Activated naive CD4-positive, alpha-beta T cell treated with anti-CD3 and anti-CD28 coated beads, Interleukin-2, amount 50 U/mL, for 72 hours (primary cell): ENCODE data around the gene ARPC4. TPM values are rescaled to one million over a fixed set of nuclear protein-coding genes. Genes with fewer than 3 reads are reported as not detected.

Experiments
- ATAC-seq, 2 donors: fragments of 150-1000 bp; cut with Tn5 transposase; 2 replicates each; pipeline ENCODE4 v1.10.0; 2021; ENCODE audit warnings: mild to moderate bottlenecking in 2 of 2, moderate library complexity in 2 of 2
- DNase-seq, 2 donors: peaks; one replicate each; pipeline ENCODE4 v3.0.0; 2021 to 2022; ENCODE audit warnings: low spot score in 2 of 2
- H3K27ac Mint-ChIP-seq, 2 donors: one replicate each; pipeline ENCODE4 v1.8.0; 2022; ENCODE audit warnings: mild to moderate bottlenecking in 2 of 2, mixed read lengths in 2 of 2
- H3K36me3 Mint-ChIP-seq, 2 donors: one replicate each; pipeline ENCODE4 v1.8.0; 2022; ENCODE audit warnings: mixed read lengths in 2 of 2
- H3K9me3 Mint-ChIP-seq, 2 donors: one replicate each; pipeline ENCODE4 v1.8.0; 2022; ENCODE audit warnings: mixed read lengths in 2 of 2
- total RNA-seq, 2 donors: library from RNA; stranded (reverse); gene quantifications; one replicate each; pipeline ENCODE4 v1.2.3, GENCODE V29; 2022

Gene ARPC4
- total RNA-seq, 2 donors from 2014 or later, result 125 to 265 TPM

DNA sequence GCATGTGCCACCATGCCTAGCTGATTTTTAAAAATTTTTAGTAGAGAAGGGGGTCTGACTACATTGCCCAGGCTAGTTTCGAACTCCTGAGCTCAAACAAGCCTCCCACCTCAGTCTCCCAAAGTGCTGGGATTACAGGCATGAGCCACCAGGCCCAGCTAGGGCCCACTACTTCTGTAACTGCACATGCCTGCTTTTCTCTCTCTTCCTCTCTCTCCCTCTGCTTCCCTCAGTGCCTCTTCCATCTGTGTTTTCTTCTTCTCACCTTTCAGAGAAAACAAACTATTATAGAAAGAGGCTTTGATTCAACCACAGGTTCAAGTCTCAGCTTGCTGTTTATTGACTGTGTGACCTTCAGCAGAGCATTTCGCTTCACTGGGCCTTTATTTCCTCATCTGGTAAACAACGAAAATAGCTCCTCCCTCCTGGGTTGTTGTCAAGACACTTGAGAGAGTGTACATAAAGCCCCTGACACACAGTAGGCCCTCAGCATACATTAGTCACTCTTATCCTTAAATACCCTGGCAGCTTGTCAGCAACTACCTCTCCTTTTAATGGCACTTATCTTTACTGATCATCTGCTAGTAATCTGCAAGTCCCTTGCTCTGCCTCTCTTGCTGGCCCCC lies 10.8 kb upstream of the ARPC4 start:
- no peak for ATAC-seq
- peaks cover 0 to 3% of the 10 kb centered on the region in 2 donors for H3K9me3 Mint-ChIP-seq
- DNase-seq, result no peak
- peaks cover 30 to 47% of the 10 kb centered on the region in 2 donors for H3K36me3 Mint-ChIP-seq
- peak overlapping the region; percentile 4 to 61 for H3K27ac Mint-ChIP-seq

DNA sequence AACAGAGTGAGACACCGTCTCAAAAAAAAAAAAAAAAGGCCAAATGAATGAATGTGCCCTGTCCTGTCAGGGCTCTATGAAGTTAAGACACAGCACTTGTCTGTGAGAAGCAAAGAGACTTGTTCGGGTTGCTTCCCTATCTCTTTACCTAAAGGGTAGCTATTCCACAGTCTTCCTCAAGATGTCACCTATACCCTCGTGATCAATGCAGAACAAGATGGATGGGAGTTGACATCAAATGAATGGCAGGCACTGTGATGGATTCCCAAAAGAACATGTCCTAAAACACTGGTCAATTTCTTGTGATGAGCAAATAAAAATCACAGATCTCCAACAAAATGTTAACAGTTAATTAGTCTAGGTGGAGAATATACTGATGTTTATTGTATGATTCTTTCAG lies 10.1 kb upstream of the ARPC4 start:
- Mint-ChIP-seq H3K27ac (peak overlapping the region in 1 of 2 donors; percentile 61), H3K36me3 (peaks cover 34 to 49% of the 10 kb centered on the region in 2 donors), H3K9me3 (peaks cover 0 to under 1% of the 10 kb centered on the region in 2 donors)
- DNase-seq (no peak), ATAC-seq (no peak)

DNA sequence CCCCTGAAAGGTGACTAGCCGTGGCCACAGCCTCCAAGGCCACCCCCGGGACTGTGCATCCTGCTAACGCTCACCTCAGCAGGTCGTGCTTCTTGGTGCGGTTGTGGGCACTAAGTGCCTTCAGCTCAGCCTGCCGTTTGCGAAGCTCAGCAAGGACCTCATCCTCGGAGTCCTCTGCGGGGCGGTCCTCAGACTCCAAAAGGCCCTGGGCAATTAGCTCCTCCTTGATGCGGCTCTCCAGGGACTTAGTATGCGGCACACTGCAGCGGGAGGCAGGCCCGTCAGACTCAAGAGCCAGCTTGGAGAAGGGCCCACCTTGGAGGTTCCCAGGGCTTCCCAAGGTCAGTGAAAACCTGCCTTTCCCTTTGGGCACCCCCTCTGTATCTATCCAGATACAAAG lies 8.9 kb upstream of the ARPC4 start:
- H3K27ac Mint-ChIP-seq, result no peak overlapping the region
- H3K36me3 Mint-ChIP-seq, result peaks cover 36 to 54% of the 10 kb centered on the region in 2 donors
- ATAC-seq (no peak), DNase-seq (no peak)
- H3K9me3 Mint-ChIP-seq, result no peaks in the 10 kb centered on the region

DNA sequence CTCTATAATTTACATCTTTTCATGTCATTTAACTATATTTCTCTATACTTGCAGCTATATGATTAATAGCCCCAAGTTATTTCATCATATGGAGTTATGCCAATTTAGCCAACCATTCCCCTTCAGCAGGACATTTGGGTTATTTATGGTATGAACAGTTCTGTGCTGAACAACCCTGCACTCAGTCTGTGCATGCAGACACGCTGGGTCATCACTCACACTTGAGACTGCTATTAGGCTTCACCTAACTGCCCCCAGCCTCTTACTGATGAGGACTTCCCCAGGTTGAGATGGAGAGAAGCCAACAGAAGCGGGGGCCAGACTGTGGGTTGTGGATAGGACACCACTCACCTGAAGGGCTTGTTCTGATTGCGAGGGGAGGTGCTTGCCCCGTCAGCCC lies 7.9 kb upstream of the ARPC4 start:
- ATAC-seq (no peak), DNase-seq (no peak)
- H3K9me3 Mint-ChIP-seq, result no peaks in the 10 kb centered on the region

DNA sequence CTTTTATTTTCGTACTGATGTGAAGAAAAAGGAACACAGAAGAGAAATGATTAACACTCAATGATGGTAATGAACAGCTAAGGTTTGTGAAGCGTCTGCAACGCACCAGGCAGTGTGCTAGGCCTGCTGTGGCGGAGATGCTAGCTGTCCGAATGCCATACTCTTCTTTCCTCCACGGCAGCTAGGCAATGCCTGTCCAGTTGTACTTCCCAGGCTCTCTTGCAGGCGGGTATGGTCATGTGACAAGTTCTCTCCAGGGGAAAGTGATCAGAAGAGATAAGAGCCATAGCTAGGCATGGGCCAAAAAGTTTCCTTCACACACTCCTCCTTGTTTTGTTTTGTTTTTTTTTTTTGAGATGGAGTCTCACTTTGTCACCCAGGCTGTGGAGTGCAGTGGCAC lies 7.3 kb upstream of the ARPC4 start:
- Mint-ChIP-seq H3K9me3 (no peaks in the 10 kb centered on the region), H3K27ac (peak overlapping the region in 1 of 2 donors; percentile 76), H3K36me3 (peaks cover 49 to 60% of the 10 kb centered on the region in 2 donors)
- no peak for ATAC-seq
- DNase-seq, result no peak

More for the DNA sequence above, 7.9 kb upstream of the ARPC4 start:
- H3K36me3 Mint-ChIP-seq, result peaks cover 45 to 55% of the 10 kb centered on the region in 2 donors
- no peak overlapping the region for H3K27ac Mint-ChIP-seq

DNA sequence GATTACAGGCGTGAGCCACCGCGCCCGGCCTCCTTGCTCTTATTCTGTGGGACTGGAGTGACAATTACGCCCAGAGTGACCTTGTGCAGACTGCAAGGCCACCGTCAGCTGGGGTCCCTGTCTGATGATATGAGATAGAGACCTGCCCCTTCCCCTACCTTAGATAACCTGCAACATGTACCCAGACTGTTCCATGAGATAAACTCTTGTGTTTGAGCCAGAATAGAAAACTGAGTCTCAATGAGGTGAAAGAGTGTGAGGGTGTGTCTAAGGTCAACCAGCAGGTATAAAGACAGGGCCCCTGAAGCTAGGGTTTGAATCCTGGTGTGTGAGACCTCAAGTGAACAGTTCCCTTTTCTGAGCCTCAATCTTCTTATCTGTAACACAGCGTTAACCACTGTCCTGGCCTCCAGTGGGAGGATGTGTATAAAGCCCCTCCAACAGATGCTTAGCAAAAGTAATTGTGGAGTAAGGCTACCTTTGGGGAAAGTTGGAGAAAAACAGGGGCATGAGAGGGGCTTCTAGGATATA lies 6.6 kb upstream of the ARPC4 start:
- ATAC-seq, result no peak
- DNase-seq, result no peak
- peaks cover 44 to 66% of the 10 kb centered on the region in 2 donors for H3K36me3 Mint-ChIP-seq
- no peaks in the 10 kb centered on the region for H3K9me3 Mint-ChIP-seq
- H3K27ac Mint-ChIP-seq, result peak overlapping the region in 1 of 2 donors; percentile 62

DNA sequence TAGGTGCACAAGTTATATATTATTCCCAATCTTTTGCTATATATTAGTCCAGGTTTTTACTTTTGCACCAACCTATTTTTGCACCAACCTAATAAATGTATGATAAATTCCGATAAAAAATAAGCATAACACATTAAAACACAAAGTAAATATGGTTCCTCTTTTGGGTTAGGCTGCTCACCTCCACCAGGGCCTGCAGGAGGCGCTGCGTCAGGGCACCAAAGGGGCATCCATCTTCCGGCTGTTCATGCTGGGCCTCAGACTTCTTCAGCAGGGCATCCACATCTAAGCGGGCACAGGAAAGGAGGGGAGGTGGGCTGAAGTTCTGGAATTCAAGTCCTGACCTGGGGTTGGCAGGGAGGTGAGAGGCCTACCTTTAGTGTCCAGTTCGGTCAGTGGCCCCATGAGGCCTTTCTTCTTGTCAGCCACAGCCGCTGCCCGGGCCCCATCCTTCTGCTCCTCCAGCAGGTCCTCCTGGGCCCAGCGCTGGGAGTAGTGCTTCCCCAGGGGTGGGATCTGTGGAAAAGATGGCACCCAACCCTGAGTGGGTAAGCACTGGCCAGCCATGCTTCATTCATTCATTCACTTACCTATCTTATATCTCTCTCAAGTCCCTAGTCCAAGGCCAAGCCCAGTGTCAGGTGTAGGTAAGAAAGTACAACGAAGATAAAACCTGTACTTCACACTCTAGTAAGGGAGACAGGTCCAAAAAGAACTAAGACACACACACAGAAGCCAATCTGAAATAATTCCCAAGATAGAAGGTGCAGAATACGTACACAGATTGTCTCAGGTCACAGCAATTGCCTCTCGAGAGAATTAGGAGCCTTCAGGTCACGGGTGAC lies 5.8 kb upstream of the ARPC4 start:
- Mint-ChIP-seq H3K9me3 (no peaks in the 10 kb centered on the region), H3K36me3 (peaks cover 46 to 67% of the 10 kb centered on the region in 2 donors), H3K27ac (peak overlapping the region; percentile 73 to 75)
- no peak for ATAC-seq
- DNase-seq, result no peak

DNA sequence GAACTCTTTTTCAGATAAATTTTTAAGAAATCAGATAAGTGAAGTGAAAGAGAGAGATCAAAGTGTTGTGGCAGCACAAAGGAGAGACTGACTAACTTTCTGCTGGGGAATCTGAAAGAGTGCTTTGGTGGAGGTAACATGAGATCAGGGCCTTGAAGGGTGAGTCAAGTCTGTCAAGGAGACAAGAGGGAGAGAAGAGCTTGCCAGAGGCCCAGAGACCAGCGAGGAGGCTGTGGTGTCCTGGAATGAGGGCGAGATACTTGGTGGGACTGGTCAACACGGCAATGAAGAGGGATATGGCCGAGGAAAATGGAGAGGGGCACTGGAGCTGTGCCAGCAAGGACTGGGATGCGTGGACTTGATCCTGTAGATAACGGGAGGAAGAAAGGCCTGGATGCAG lies 5.2 kb upstream of the ARPC4 start:
- Mint-ChIP-seq H3K36me3 (peaks cover 40 to 64% of the 10 kb centered on the region in 2 donors), H3K9me3 (no peaks in the 10 kb centered on the region), H3K27ac (peak overlapping the region; percentile 73 to 75)
- ATAC-seq (peak; percentile 66 to 72), DNase-seq (peak in 1 of 2 donors; percentile 42)

DNA sequence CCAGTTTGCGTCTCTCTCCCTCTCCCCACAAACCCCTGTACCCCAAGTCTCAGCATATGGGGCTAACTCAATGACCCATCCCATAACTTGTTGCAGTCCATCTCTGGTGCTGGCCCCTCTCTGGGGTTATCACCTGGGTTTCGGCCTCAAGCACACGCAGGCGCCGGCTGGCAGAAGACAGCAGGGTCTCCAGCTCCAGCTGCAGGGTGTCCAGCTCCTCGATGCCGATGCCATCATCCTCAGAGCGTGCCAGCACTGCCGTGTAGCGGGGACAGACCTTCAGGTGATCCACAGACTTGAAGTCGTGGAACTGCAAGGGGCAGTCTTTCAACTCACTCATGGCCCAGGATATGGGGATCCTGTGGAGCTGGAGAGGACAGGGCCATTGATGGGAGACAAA lies 1.8 kb upstream of the ARPC4 start:
- Mint-ChIP-seq H3K27ac (peak overlapping the region in 1 of 2 donors; percentile 98), H3K36me3 (peaks cover 54 to 78% of the 10 kb centered on the region in 2 donors), H3K9me3 (no peaks in the 10 kb centered on the region)
- ATAC-seq, result no peak
- DNase-seq, result no peak

DNA sequence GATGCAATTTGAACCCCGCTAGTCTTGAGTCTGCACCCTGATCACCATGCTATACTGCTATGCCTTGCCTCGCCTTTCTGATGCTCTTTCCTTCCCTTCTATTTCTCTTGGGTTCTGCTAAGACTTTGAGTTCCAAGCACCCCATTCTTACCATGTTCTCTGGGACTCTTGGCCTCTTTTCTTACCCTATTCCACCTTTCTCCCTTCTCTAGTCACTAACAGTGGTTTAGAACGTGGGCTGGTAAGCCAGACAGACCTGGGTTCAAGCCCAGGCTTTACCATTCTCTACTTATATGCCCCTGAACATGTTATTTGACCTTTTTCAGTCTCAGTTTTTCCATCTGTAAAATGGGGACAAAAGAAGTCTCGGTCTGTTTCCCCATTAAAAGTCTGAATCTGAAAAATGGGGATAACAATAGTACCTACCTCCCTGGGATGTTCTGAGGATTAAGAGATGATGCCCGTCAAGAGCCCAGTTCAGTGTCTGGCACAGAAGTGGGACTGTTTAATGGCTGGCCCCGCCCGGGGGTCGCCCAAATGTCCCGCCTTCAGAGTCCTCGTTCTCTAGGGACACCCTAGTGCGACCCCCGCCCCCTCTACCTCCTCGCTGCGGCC lies 985 bp upstream of the ARPC4 start:
- ATAC-seq (no peak), DNase-seq (no peak)
- H3K9me3 Mint-ChIP-seq, result no peaks in the 10 kb centered on the region
- peaks cover 50 to 71% of the 10 kb centered on the region in 2 donors for H3K36me3 Mint-ChIP-seq
- H3K27ac Mint-ChIP-seq, result peak overlapping the region; percentile 98 to 99

DNA sequence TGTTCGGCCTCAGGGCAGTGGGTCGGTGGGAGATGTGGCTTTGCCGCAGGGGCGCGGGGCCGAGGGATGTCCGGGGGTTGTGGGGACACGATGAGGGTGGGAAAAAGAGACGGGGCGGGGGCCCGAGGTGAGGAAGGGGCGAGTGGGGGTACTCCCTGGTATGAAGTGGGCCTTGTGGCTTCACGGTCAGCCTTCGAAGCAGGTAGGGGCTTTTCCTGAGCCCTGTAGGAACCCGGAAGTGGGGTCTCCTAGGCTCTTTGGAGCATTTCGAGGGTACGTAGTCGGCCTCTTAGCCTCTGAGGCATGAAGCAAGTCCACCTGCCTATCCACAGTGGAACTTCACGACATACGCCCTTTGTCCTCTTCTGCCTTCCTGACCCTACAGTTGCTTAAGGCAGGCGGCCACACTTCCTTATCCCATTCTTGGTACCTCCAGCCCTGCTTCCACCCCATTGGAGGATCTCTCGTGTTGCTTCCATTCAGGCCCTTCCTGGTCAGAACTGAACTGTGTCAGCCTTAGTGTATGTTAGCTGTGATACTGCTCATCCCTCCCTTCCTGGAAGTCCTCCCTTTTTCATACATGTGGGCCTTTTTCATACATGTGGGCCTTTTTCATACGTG lies 389 bp downstream of the ARPC4 start:
- Mint-ChIP-seq H3K9me3 (no peaks in the 10 kb centered on the region), H3K27ac (peak overlapping the region; percentile 98 to 99), H3K36me3 (peaks cover 54 to 68% of the 10 kb centered on the region in 2 donors)
- ATAC-seq (peak; percentile 13 to 33), DNase-seq (peak in 1 of 2 donors; percentile 36)

DNA sequence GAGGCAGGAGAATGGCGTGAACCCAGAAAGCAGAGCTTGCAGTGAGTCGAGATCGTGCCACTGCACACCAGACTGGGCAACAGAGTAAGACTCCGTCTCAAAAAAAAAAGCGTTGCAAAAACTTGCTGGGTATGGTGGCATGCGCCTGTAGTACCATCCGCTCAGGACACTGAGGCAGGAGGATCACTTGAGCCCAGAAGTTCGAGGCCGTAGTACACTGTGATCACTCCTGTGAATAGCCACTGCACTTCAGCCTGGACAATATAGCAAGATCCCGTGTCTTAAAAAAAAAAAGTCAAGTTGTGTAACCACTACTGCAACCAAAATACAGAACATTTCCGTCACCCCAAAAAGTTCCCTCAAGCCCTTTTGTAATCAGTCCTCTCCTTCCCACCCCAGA lies 1.5 kb downstream of the ARPC4 start:
- DNase-seq (no peak), ATAC-seq (no peak)
- Mint-ChIP-seq H3K9me3 (no peaks in the 10 kb centered on the region), H3K36me3 (peaks cover 52 to 60% of the 10 kb centered on the region in 2 donors), H3K27ac (peak overlapping the region; percentile 98 to 99)

DNA sequence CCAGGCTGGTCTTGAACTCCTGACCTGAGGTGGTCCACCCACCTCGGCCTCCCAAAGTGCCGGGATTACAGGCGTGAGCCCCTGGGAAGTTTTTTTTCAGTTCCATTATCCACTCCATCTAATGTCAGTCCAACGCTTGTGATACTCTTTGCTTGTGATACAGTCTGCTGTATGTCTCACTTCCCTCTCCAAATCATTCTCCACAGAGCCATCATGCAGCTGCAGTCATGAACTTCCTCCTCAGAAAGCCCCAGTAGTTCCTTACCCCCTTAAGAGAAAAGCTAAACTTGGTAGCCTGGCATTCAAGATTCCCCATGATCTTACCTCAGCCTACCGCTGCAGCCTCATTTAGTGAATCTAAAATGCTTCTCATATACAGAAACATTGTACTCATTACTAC lies 2.3 kb downstream of the ARPC4 start:
- Mint-ChIP-seq H3K9me3 (no peaks in the 10 kb centered on the region), H3K36me3 (peaks cover 51 to 57% of the 10 kb centered on the region in 2 donors), H3K27ac (peak overlapping the region; percentile 94 to 98)
- DNase-seq (no peak), ATAC-seq (no peak)

DNA sequence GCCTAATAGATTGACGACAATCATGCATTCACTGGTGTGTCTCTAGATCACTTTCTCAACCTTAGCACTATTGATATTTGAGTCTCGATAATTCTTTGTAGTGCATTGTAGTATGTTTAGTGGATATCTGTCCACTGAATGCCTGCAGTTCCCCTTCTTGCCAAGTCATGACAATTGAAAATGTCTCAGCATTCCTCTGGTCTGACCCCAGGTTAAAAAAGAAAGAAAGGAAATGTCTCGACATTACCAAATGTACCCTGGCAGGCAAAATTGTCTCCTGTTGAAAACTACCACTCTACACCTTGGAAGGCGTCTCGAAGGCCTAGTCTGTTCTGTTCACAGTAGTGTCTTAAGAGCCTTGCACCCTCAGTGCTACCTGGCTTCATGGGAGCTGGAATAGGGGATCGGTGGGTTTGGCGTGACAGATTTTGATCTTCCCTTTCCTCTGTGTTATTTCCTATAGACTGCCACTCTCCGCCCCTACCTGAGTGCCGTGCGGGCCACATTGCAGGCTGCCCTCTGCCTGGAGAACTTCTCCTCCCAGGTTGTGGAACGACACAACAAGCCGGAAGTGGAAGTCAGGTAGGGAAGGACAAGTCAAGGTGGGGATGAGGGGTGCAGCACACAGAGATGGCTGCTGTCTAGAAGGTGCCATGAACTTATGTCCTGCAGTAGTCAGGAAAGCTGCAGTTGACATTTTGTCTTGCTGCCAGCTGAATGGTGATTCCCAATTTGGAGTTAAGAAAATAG lies 4.5 kb downstream of the ARPC4 start:
- H3K9me3 Mint-ChIP-seq, result no peaks in the 10 kb centered on the region
- H3K27ac Mint-ChIP-seq, result peak overlapping the region in 1 of 2 donors; percentile 70
- no peak for ATAC-seq
- DNase-seq, result no peak
- peaks cover 40% of the 10 kb centered on the region in 2 donors for H3K36me3 Mint-ChIP-seq

DNA sequence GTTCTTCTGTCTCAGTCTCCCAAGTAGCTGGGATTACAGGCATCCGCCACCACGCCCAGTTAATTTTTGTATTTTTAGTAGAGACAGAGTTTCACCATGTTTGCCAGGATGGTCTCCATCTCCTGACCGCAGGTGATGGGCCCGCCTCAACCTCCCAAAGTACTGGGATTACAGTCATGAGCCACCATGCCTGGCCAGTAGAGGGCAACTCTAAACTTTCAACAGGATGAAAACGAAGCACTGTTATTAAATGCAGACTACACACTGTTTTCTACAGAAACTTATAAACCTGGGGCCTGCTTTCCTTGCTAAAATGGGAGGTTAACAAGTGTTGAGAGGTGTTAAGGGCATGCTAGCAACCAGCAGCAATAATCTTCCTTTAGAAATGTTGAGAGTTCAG lies 7.6 kb downstream of the ARPC4 start:
- Mint-ChIP-seq H3K27ac (no peak overlapping the region), H3K36me3 (peaks cover 27% of the 10 kb centered on the region in 2 donors), H3K9me3 (no peaks in the 10 kb centered on the region)
- DNase-seq (no peak), ATAC-seq (no peak)

DNA sequence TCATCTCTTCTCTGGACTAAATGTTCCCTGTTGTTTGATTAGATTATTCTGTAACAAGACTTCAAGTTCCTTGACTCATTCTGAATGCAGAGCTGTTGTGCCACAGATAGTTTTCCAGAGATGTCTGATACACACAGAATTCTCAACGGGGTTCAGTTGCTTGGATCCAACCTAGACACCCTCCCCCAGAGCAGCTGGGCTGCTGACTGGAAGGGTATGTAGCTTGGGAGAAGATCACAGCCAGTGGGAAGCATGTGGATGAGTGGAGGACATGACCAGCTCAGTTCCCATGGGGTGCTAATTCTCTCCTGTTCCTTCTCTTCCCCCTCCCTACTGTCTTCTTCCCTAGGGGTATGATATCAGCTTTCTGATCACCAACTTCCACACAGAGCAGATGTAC lies 10.6 kb downstream of the ARPC4 start:
- no peak for DNase-seq
- H3K27ac Mint-ChIP-seq, result peak overlapping the region; percentile 44 to 63
- peaks cover 14 to 15% of the 10 kb centered on the region in 2 donors for H3K36me3 Mint-ChIP-seq
- no peak for ATAC-seq
- no peaks in the 10 kb centered on the region for H3K9me3 Mint-ChIP-seq
